Natural killer cell (primary cell): ENCODE data around the gene CCIN. TPM values are rescaled to one million over a fixed set of nuclear protein-coding genes. Genes with fewer than 3 reads are reported as not detected.

ENCODE experiments used
- ATAC-seq, 3 donors: fragments of 150-1000 bp in 2 of 3; fragments of 200-7000 bp in 1 of 3; cut with Tn5 transposase; 1 replicate in 1 of 3; 2 replicates in 2 of 3; pipeline ENCODE4 v1.10.0; 2021; ENCODE audit warnings: mild to moderate bottlenecking in 2 of 3, moderate library complexity in 2 of 3
- DNase-seq, 2 donors: peaks; one replicate each; pipeline versions ENCODE4 v3.0.0 to v3.0.0-alpha.2; 2013 to 2021; ENCODE audit warnings: mixed read lengths in 1 of 2
- H3K27ac ChIP-seq: one replicate; pipeline ENCODE4 v1.5.1; 2013; ENCODE audit warnings: mild to moderate bottlenecking, low read length
- H3K27me3 ChIP-seq: one replicate; pipeline ENCODE4 v1.6.1; 2013; ENCODE audit warnings: low read length; ENCODE audit not compliant: control insufficient read depth, insufficient read depth
- H3K36me3 ChIP-seq: one replicate; pipeline ENCODE4 v1.6.1; 2013; ENCODE audit warnings: low read length; ENCODE audit not compliant: control insufficient read depth, insufficient read depth
- H3K4me1 ChIP-seq: one replicate; pipeline ENCODE4 v1.6.1; 2013; ENCODE audit warnings: low read length; ENCODE audit not compliant: control insufficient read depth, insufficient read depth
- H3K4me3 ChIP-seq: one replicate; pipeline ENCODE4 v1.5.1; 2013; ENCODE audit warnings: low read length
- H3K9me3 ChIP-seq: one replicate; pipeline ENCODE4 v1.6.1; 2013; ENCODE audit warnings: low read length; ENCODE audit not compliant: control insufficient read depth, insufficient read depth
- H3K27ac Mint-ChIP-seq, 2 donors: one replicate each; pipeline ENCODE4 v1.8.0; 2022; ENCODE audit warnings: mild to moderate bottlenecking in 2 of 2, mixed read lengths in 2 of 2, moderate library complexity in 1 of 2
- H3K27me3 Mint-ChIP-seq, 2 donors: one replicate each; pipeline ENCODE4 v1.8.0; 2022; ENCODE audit warnings: low read depth in 2 of 2, mixed read lengths in 2 of 2
- H3K36me3 Mint-ChIP-seq: one replicate; pipeline ENCODE4 v1.8.0; 2022; ENCODE audit warnings: mixed read lengths
- H3K4me1 Mint-ChIP-seq, 2 donors: one replicate each; pipeline ENCODE4 v1.8.0; 2022; ENCODE audit warnings: mixed read lengths in 2 of 2
- H3K4me3 Mint-ChIP-seq: one replicate; pipeline ENCODE4 v1.8.0; 2022; ENCODE audit warnings: mild to moderate bottlenecking, moderate library complexity, mixed read lengths
- H3K9me3 Mint-ChIP-seq, 2 donors: one replicate each; pipeline ENCODE4 v1.8.0; 2022; ENCODE audit warnings: mixed read lengths in 2 of 2
- CTCF ChIP-seq: fragments of 200-600 bp; IDR thresholded peaks from one replicate; pipeline ENCODE4 v1.8.0; 2022; ENCODE audit warnings: antibody characterized with exemption
- WGBS: methylation state at CpG from one replicate; pipeline ENCODE4 v1.1.7; 2013; ENCODE audit warnings: missing lambda C conversion rate; ENCODE audit not compliant: insufficient coverage; 5-methylcytosine and 5-hydroxymethylcytosine counted together
- intact Hi-C: fragments of 100-400 bp; cut with micrococcal nuclease; formaldehyde crosslinking; loops from one replicate; pipeline ENCODE4 v1.14.2; 2022
- total RNA-seq, 4 donors: library from RNA; stranded (reverse); fragments of 120-200 nt in 1 of 4; gene quantifications; one replicate each; pipeline versions ENCODE4 v1.2.3 to v1.2.4, GENCODE V29; 2013 to 2022

Gene CCIN
- total RNA-seq, 3 donors from 2014 or later (not counting 1 experiment from before 2014, with no cell fraction given) = 2.0 to 2.8 (median 2.0) TPM

- 94% methylated on average over 4 of the region's 4 CpGs for WGBS
- Mint-ChIP-seq H3K27ac (peak overlapping the region; percentile 93 to 100), H3K4me3 (peak overlapping the region; percentile 96), H3K36me3 (no peaks in the 10 kb centered on the region), H3K27me3 (no peaks in the 10 kb centered on the region), H3K9me3 (peaks cover 4 to 8% of the 10 kb centered on the region in 2 donors), H3K4me1 (peaks cover 94% of the 10 kb centered on the region in 2 donors)
- H3K27me3 ChIP-seq = no peaks in the 10 kb centered on the region
- no peak for TF ChIP-seq CTCF
- H3K9me3 ChIP-seq = peaks cover 6% of the 10 kb centered on the region
- peaks cover 3% of the 10 kb centered on the region for H3K36me3 ChIP-seq
- H3K4me1 ChIP-seq = peaks cover 93% of the 10 kb centered on the region
- intact Hi-C loops = loop anchor here (10.0 kb wide), 1 partner anchor 326 kb away; the partner anchor contains the start of genes HINT2 and SPAG8
- H3K27ac ChIP-seq = peak overlapping the region; percentile 86
- ATAC-seq = no peak
- no peak overlapping the region for H3K4me3 ChIP-seq
- DNase-seq = no peak
Measured at GRCh38 chr9:36141288-36141687, 27.9 kb upstream of the CCIN start.

GRCh38 chr9:36141761-36142160 is 27.4 kb upstream of the CCIN start:
- peaks cover 98% of the 10 kb centered on the region for H3K4me1 ChIP-seq
- peaks cover 97 to 99% of the 10 kb centered on the region in 2 donors for H3K4me1 Mint-ChIP-seq
- 77% methylated on average over 7 of the region's 7 CpGs for WGBS
- peaks cover 6% of the 10 kb centered on the region for H3K9me3 ChIP-seq
- DNase-seq (no peak), ATAC-seq (no peak)
- H3K27me3 Mint-ChIP-seq = no peaks in the 10 kb centered on the region
- H3K36me3 ChIP-seq = peaks cover 5% of the 10 kb centered on the region
- intact Hi-C loops = loop anchor here (10.0 kb wide), 1 partner anchor 327 kb away; the partner anchor contains the start of genes HINT2 and SPAG8
- peak overlapping the region; percentile 86 for H3K27ac ChIP-seq
- peaks cover 4 to 9% of the 10 kb centered on the region in 2 donors for H3K9me3 Mint-ChIP-seq
- no peak overlapping the region for H3K4me3 ChIP-seq
- TF ChIP-seq CTCF = no peak
- H3K27ac Mint-ChIP-seq = peak overlapping the region; percentile 93 to 100
- H3K36me3 Mint-ChIP-seq = no peaks in the 10 kb centered on the region
- H3K4me3 Mint-ChIP-seq = peak overlapping the region; percentile 96
- H3K27me3 ChIP-seq = no peaks in the 10 kb centered on the region

GRCh38 chr9:36142510-36143244 is 26.5 kb upstream of the CCIN start:
- Histone ChIP-seq H3K9me3 (peaks cover 6% of the 10 kb centered on the region), H3K4me1 (peaks cover 99% of the 10 kb centered on the region), H3K27me3 (no peaks in the 10 kb centered on the region), H3K4me3 (peak overlapping the region; percentile 51), H3K36me3 (peaks cover 5% of the 10 kb centered on the region), H3K27ac (peak overlapping the region; percentile 86)
- no peaks in the 10 kb centered on the region for H3K36me3 Mint-ChIP-seq
- peak overlapping the region; percentile 93 to 100 for H3K27ac Mint-ChIP-seq
- no peak for TF ChIP-seq CTCF
- peak in 1 of 2 donors; percentile 54 for DNase-seq
- H3K9me3 Mint-ChIP-seq = peaks cover 4 to 9% of the 10 kb centered on the region in 2 donors
- H3K27me3 Mint-ChIP-seq = no peaks in the 10 kb centered on the region
- ATAC-seq = peak; percentile 43 to 51 (median 49)
- H3K4me3 Mint-ChIP-seq = peak overlapping the region; percentile 96
- intact Hi-C loops = loop anchor here (1.0 to 10.0 kb wide), 2 partner anchors 9 to 328 kb away; partner anchors contain the start of genes HINT2 and SPAG8
- peaks cover 98 to 100% of the 10 kb centered on the region in 2 donors for H3K4me1 Mint-ChIP-seq
- 37% methylated on average over 10 of the region's 12 CpGs for WGBS
